ENCODE data around the gene GSTM5.
"Not testable (repeated sequence)": the region's sequence is repeated elsewhere in the genome, so short reads cannot be mapped to it uniquely, and the experiment has no call there.

GRCh38 chr1:109711593-109712320, at the start of gene GSTM5:
- TF ChIP-seq GABPA (IDR thresholded peaks at IDR 0.05 in 1 of 2, conservative IDR thresholded peaks at IDR 0.05 in 1 of 2); REST (IDR thresholded peaks at IDR 0.05): not testable (repeated sequence)
- TF ChIP-seq, protein P1, sequence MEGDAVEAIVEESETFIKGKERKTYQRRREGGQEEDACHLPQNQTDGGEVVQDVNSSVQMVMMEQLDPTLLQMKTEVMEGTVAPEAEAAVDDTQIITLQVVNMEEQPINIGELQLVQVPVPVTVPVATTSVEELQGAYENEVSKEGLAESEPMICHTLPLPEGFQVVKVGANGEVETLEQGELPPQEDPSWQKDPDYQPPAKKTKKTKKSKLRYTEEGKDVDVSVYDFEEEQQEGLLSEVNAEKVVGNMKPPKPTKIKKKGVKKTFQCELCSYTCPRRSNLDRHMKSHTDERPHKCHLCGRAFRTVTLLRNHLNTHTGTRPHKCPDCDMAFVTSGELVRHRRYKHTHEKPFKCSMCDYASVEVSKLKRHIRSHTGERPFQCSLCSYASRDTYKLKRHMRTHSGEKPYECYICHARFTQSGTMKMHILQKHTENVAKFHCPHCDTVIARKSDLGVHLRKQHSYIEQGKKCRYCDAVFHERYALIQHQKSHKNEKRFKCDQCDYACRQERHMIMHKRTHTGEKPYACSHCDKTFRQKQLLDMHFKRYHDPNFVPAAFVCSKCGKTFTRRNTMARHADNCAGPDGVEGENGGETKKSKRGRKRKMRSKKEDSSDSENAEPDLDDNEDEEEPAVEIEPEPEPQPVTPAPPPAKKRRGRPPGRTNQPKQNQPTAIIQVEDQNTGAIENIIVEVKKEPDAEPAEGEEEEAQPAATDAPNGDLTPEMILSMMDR (IDR thresholded peaks at IDR 0.05; ENCODE audit: low read depth, low read length, missing input control) = not testable (repeated sequence)

Data from liver (tissue), 3 donors.